Caki2 (cell line): ENCODE data around the gene NYAP1. TPM values are rescaled to one million over a fixed set of nuclear protein-coding genes. Genes with fewer than 3 reads are reported as not detected.
"Not testable (repeated sequence)": the region's sequence is repeated elsewhere in the genome, so short reads cannot be mapped to it uniquely, and the experiment has no call there.

Experiments
- DNase-seq: peaks from one replicate; pipeline ENCODE4 v3.0.0-alpha.2; 2015; ENCODE audit warnings: low read depth
- in situ Hi-C: cut with HindIII; loops from 2 replicates; pipeline ENCODE4 v1.10.0; 2016; ENCODE audit warnings: low sequenced_read_pairs, low pct_unique_long_range_greater_than_20kb, mixed read lengths
- total RNA-seq: library from RNA; depleted of rRNA; stranded (reverse); fragments of >200 nt; shearing (Covaris generic); gene quantifications from 2 replicates; pipeline ENCODE4 v1.2.3, GENCODE V29; 2014; ENCODE audit warnings: low replicate concordance; rRNA removed

The NYAP1 gene
- total RNA-seq, 1 experiment from 2014 or later: 3.6 TPM

DNA sequence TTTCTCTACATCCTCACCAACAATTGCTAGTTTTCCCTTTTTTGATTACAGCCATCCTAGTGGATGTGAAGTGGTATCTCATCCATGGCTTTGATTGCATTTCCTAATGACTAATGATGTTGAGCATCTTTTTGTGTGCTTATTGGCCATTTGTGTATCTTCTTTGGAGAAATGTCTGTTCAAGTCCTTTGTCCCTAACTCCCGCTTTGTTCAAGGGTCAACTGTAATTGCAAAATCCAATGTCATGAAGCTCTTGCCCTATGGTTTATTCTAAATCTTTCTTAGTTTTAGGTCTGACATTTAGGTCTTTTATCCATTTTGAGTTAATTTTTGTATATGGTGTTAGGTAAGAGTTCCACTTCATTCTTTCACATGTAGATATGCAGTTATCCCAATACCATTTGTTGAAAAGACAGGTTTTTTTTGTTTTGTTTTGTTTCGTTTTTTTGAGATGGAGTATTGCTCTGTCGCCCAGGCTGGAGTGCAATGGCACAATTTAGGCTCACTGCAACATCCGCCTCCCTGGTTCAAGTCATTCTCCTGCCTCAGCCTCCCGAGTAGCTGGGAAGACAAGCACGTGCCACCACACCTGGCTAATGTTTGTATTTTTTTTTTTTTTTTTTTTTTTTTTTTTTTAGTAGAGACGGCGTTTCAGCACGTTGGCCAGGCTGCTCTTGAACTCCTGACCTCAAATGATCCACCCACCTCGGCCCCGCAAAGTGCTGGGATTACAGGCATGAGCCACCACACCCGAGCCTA lies 44.6 kb downstream of the NYAP1 start:
- in situ Hi-C loops, DNase-seq: not testable (repeated sequence)

DNA sequence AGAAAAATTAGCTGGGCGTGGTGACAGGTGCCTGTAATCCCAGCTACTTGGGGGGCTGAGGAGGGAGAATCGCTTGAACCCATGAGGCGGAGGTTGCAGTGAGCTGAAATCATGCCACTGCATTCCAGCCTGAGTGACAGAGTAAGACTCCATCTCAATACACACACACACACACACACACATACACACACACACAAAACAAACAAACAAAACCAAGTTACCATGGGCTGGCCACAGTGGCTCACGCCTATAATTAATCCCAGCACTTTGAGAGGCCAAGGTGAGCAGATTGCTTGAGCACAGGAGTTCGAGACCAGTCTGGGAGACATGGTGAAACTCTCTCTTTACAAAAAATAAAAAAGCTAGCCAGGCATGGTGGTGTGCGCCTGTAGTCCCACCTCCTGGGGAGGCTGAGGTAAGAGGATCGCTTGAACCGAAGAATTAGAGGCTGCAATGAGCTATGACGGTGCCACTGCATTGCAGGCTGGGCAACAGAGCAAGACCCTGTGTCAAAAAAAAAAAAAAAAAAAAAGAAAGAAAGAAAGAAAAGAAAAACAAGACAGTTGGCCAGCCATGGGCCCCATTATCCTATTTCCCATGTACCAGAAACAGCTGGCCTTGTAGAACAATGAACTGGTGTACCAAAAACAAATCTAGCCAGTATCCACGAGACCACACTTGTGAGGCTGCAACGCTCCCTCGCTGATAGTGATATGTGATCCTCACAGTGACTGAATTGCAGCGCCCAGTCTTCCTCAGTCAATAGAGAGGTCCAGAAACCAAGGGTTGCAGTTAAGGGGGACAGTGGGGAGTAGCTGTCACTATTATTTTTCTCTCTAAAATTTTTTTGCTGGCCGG lies 48.7 kb downstream of the NYAP1 start:
- DNase-seq: no peak
- in situ Hi-C loops: no loop called here

- DNase-seq, in situ Hi-C loops: not testable (repeated sequence)
Measured at GRCh38 chr7:100535982-100536381, 52.3 kb downstream of the NYAP1 start.

- DNase-seq, in situ Hi-C loops: not testable (repeated sequence)
Measured at GRCh38 chr7:100536695-100537094, 53.0 kb downstream of the NYAP1 start.

DNA sequence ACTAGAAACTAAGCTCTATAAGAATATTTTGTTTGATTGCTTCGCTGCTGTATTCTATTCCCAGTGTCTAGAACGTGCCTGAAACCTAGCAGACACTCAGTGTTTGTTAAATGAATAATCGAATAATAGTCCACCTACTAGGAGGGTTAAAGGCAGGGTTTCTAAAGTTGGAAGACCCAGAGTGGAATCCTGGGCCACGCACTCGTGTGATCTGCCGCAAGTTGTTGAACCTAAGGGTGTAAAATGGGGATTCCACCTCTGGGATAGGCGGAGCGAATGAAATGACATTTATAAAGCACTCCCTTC lies 54.6 kb downstream of the NYAP1 start:
- in situ Hi-C loops: no loop called here
- DNase-seq: no peak

- DNase-seq: peak; percentile 100
- in situ Hi-C loops: no loop called here
Measured at GRCh38 chr7:100538654-100539435, 55.1 kb downstream of the NYAP1 start, which contains the start of gene AGFG2. AGFG2 (plus strand) TSS chr7:100539203; CDS start chr7:100539347, 144 bp downstream.

DNA sequence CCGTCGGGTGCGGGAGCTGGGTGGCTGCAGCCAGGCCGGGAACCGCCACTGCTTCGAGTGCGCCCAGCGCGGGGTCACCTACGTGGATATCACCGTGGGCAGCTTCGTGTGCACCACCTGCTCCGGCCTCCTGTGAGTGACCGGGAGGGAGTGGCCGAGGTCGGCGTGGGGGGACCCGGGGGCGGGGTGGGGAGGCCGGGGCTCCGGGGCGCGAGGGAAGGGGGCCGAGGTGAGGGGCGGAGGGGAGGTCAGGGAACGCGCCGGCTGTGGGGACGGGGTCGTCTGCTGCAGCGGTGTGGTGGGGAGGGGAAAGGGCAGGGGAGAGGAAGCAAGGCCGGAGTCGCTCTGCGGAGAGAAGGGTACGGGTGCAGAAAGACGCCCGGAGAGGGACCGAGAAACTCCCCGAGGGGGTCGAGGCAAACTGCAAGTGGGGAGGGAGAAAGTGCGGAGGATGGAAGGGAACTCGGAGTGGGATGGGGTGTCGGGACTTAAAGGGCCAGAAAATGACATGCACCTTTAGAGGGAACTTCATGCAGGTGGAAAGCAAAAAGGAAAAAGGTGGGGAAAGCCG lies 55.8 kb downstream of the NYAP1 start:
- no peak for DNase-seq
- in situ Hi-C loops: no loop called here

DNA sequence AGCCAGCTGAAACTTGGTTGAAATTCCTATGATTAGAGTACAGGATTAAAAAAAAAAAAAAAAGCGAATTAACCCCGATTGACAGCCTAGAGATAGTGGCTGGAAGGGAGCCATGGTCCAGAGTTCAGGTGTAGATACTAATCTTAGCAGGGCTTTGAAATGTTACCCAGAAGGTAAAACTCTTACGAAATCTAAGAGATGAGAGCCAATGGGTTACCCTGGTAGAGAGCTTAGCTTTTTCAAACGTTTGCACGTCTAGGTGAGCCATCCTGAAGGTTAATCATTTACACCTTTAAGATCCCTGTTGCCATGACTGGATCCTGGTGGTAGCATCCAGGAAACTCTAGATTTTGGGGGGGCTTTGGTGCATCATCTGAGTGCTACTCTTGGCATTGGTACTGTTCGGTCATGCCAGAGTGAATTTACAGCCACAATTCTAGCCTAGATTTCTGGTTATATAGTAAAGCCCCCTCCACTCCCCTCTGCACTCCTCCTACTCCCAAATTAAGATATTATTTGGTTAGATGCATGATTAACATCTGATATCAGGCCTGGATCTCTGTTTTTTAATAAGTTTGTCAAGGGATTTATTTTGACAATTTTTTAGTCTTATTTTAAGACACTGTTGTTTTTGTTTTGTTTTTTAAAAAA lies 56.5 kb downstream of the NYAP1 start:
- in situ Hi-C loops: no loop called here
- DNase-seq: peak; percentile 48

GRCh38 chr7:100541309-100541708 lies 57.6 kb downstream of the NYAP1 start:
- DNase-seq, in situ Hi-C loops: not testable (repeated sequence)

- DNase-seq: no peak
- in situ Hi-C loops: no loop called here
Measured at GRCh38 chr7:100543586-100543985, 59.9 kb downstream of the NYAP1 start.

DNA sequence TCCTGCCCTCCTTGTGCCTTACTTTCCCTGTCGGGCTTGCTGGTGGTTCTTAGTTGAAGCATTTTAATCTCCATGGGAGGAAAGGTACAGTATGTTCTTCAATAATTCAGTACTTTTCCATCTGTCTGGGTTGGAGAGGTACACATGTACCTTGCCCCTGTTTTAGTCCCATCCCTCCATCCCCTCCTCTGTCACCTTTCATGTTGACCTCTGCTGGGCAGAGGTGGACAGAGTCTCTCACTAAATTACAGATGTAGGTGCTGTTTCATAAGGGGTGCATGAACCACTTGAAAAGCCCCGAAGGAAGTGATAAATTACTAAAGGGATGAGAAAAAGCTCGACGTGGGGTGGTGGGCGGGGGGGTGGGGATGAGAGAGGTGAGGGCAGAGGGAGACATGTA lies 60.7 kb downstream of the NYAP1 start:
- in situ Hi-C loops: no loop called here
- no peak for DNase-seq

Other genes with a start within 250 kb of the NYAP1 start
- gene SPDYE3, start 176.2 kb upstream of the NYAP1 start, total RNA-seq: not detected in 2 replicates
- 15.0 and 44.8 TPM in 2 replicates for gene PILRB, start 125.8 kb upstream of the NYAP1 start, total RNA-seq
- gene PILRA, start 110.4 kb upstream of the NYAP1 start, total RNA-seq: 0.41 and 0.91 TPM in 2 replicates
- 1.8 and 5.9 TPM in 2 replicates for gene ZCWPW1, start 55.2 kb upstream of the NYAP1 start, total RNA-seq
- gene MEPCE, start 54.1 kb upstream of the NYAP1 start, total RNA-seq: 44.0 and 49.7 TPM in 2 replicates
- 48.5 and 55.4 TPM in 2 replicates for gene PPP1R35, start 47.4 kb upstream of the NYAP1 start, total RNA-seq
- not detected in 2 replicates for gene SPACDR, start 19.7 kb upstream of the NYAP1 start, total RNA-seq
- 39.5 and 46.5 TPM in 2 replicates for gene TSC22D4, start 4.7 kb upstream of the NYAP1 start, total RNA-seq
- 20.0 and 42.3 TPM in 2 replicates for gene AGFG2, start 55.3 kb downstream of the NYAP1 start, total RNA-seq
- gene SAP25, start 90.0 kb downstream of the NYAP1 start, total RNA-seq: not detected in 2 replicates
- 0.84 and 3.7 TPM in 2 replicates for gene LRCH4, start 102.2 kb downstream of the NYAP1 start, total RNA-seq
- gene FBXO24, start 102.4 kb downstream of the NYAP1 start, total RNA-seq: 0.23 and 0.71 TPM in 2 replicates
- 5.3 and 17.8 TPM in 2 replicates for gene PCOLCE, start 118.4 kb downstream of the NYAP1 start, total RNA-seq
- gene MOSPD3, start 128.6 kb downstream of the NYAP1 start, total RNA-seq: 3.6 and 34.9 TPM in 2 replicates
- 0.27 TPM in 1 of 2 replicates, not detected in the other for gene TFR2, start 157.6 kb downstream of the NYAP1 start, total RNA-seq
- not detected in 2 replicates for gene ACTL6B, start 172.5 kb downstream of the NYAP1 start, total RNA-seq
- 116 and 179 TPM in 2 replicates for gene GNB2, start 189.8 kb downstream of the NYAP1 start, total RNA-seq
- gene GIGYF1, start 210.3 kb downstream of the NYAP1 start, total RNA-seq: 9.6 and 10.6 TPM in 2 replicates
- 109 and 126 TPM in 2 replicates for gene POP7, start 222.2 kb downstream of the NYAP1 start, total RNA-seq
- not detected in 2 replicates for gene EPO, start 236.5 kb downstream of the NYAP1 start, total RNA-seq
- gene ZAN, start 249.7 kb downstream of the NYAP1 start, total RNA-seq: not detected in 2 replicates